AG04449 (cell line): ENCODE results near the gene ATG12.
A peak's percentile ranks its signal among the peaks of the same experiment; 100 is the strongest.
"Not testable (repeated sequence)": the region's sequence is repeated elsewhere in the genome, so short reads cannot be mapped to it uniquely, and the experiment has no call there.

Experiments
- CTCF ChIA-PET: fragments of 350-600 bp; formaldehyde crosslinking; extraction: SDS; loops from one replicate; lab custom pipeline; 2021; ENCODE audit warnings: antibody characterized with exemption; lab: Yijun Ruan, JAX
- POLR2A ChIA-PET: fragments of 400-600, 350-600 bp; formaldehyde crosslinking; extraction: SDS; loops from one replicate; lab custom pipeline; 2020; ENCODE audit warnings: antibody characterized with exemption, inconsistent platforms; lab: Yijun Ruan, JAX
- DNase-seq: peaks from one replicate; pipeline ENCODE4 v3.0.0-alpha.2; 2010; ENCODE audit warnings: low read depth, low spot score
- H3K4me3 ChIP-seq: 2 replicates; pipeline ENCODE4 v1.5.1; 2011; ENCODE audit warnings: low read depth, mild to moderate bottlenecking, control low read depth, low read length
- CTCF ChIP-seq: IDR thresholded peaks from one replicate; pipeline ENCODE4 v1.5.1; 2011; ENCODE audit warnings: mild to moderate bottlenecking, moderate library complexity, low read length, control low read depth, inconsistent platforms; ENCODE audit not compliant: insufficient read depth; ENCODE audit errors: missing control alignments

ATG12 gene

DNA sequence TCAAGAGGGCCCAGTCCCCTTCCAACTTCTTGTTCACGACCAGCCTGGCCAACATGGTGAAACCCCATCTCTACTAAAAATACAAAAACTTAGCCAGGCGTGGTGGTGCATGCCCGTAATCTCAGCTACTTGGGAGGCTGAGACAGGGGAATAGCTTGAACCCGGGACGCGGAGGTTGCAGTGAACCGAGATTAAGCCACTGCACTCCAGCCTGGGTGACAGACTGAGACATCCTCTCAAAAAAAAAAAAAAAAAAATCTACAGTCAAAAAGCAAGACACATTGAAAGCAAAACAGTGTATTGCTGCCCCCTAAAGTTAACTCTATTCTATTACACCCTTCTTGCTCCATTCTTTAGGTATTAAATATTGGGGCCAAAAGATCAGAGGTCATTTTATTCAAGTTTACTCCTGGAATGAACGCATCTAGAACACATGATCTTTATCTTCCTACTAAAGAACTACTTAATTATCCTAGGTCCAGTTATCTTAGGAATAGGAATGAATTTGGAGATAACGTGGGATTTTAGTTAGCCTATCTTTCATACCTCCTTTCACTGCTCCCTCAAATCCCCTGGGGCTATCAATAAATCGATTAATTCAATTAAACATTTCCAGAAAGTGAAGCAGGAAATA is 2.4 kb downstream of the ATG12 start:
- H3K4me3 ChIP-seq = no peak overlapping the region; the same call in 1 of the 2 replicates
- TF ChIP-seq CTCF = peak; percentile 11
- CTCF ChIA-PET = interaction anchor here (0.8 to 3.7 kb wide), 17 partner anchors 7 to 535 kb away, joined by 3 to 27 read pairs (median 3); partner anchors contain the start of genes LVRN and TMED7
- POLR2A ChIA-PET = no interaction called here
- no peak for DNase-seq

GRCh38 chr5:115835481-115835880 is 5.9 kb downstream of the ATG12 start:
- TF ChIP-seq CTCF = no peak
- ChIA-PET CTCF (interaction anchor here (0.9 to 1.1 kb wide), 2 partner anchors 9 to 211 kb away, joined by 3 to 4 read pairs; no protein-coding TSS in a partner anchor), POLR2A (no interaction called here)
- no peak overlapping the region for H3K4me3 ChIP-seq
- DNase-seq = no peak

DNA sequence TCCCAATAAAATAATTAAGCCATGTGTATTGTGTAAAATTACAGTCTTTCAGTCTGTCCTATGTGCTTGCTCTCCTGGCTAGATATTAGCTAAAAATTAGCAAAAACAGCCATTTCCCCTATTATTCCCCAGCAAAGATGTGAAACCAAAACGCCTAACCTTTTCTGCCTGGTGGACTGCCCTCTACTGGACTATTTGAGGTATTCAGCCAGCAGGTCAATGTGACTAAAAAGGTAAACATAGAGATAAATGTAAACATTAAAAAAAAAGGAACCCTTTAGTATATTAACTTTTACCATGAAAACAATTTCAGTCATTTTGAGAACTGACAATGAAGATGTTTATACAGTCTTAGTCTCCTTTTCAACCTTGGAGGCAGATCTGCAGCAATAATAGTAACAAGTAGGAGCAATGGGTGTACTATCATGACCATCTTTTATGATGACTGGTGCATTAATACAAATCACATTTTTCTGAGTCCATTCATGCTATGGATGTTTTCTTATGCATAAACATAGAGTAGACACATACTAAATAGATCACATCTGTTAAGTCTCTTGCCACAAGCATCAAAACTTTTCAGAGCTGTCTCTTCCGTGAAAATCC is 10.1 kb downstream of the ATG12 start:
- POLR2A ChIA-PET = no interaction called here
- CTCF ChIA-PET = interaction anchor here (0.6 to 2.7 kb wide), 11 partner anchors 9 to 522 kb away, joined by 3 to 21 read pairs (median 3); partner anchors contain the start of genes AP3S1 and ATG12
- no peak overlapping the region for H3K4me3 ChIP-seq
- no peak for DNase-seq
- peak; percentile 63 for TF ChIP-seq CTCF

- CTCF ChIA-PET = interaction anchor here (0.8 to 1.1 kb wide), 3 partner anchors 10 to 206 kb away, joined by 3 to 5 read pairs (median 4); no protein-coding TSS in a partner anchor
- no peak for DNase-seq
- no peak overlapping the region for H3K4me3 ChIP-seq
- TF ChIP-seq CTCF = no peak
- POLR2A ChIA-PET = no interaction called here
Observed at GRCh38 chr5:115829913-115830312, 11.5 kb downstream of the ATG12 start.

GRCh38 chr5:115825948-115826347 is 15.4 kb downstream of the ATG12 start:
- no peak for DNase-seq
- POLR2A ChIA-PET = no interaction called here

DNA sequence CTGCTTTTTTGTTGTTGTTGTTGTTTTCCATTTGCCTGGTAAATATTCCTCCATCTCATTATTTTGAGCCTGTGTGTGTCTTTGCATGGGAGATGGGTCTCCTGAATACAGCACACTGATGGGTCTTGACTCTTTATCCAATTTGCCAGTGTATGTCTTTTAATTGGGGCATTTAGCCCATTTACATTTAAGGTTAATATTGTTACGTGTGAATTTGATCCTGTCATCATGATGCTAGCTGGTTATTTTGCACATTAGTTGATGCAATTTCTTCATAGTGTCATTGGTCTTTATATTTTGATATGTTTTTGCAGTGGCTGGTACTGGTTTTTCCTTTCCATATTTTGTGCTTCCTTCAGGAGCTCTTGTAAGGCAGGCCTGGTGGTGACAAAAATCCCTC is 16.4 kb downstream of the ATG12 start:
- POLR2A ChIA-PET, CTCF ChIA-PET, H3K4me3 ChIP-seq, DNase-seq: not testable (repeated sequence)

More at GRCh38 chr5:115825948-115826347, 15.4 kb downstream of the ATG12 start:
- TF ChIP-seq CTCF = no peak
- CTCF ChIA-PET = interaction anchor here (0.8 to 1.1 kb wide), 3 partner anchors 9 to 191 kb away, joined by 3 to 5 read pairs (median 4); no protein-coding TSS in a partner anchor
- no peak overlapping the region for H3K4me3 ChIP-seq
